Left renal cortex interstitium (tissue), 4 donors: ENCODE measurements around the gene LBH. TPM values are rescaled to one million over a fixed set of nuclear protein-coding genes. Genes with fewer than 3 reads are reported as not detected.

Source experiments
- DNase-seq, 4 donors: peaks; one replicate each; pipeline ENCODE4 v3.0.0-alpha.2; 2013; ENCODE audit warnings: low read depth in 4 of 4, low spot score in 2 of 4, missing footprints in 1 of 4
- polyA plus RNA-seq, 4 donors: library from polyadenylated mRNA; unstranded; fragments of 120-200 nt; gene quantifications; one replicate each; pipeline ENCODE4 v1.2.1, GENCODE V29; 2013; ENCODE audit not compliant: insufficient read length in 4 of 4

LBH gene
- polyA plus RNA-seq, 4 donors, result 99.8 to 120 (median 119) TPM

DNA sequence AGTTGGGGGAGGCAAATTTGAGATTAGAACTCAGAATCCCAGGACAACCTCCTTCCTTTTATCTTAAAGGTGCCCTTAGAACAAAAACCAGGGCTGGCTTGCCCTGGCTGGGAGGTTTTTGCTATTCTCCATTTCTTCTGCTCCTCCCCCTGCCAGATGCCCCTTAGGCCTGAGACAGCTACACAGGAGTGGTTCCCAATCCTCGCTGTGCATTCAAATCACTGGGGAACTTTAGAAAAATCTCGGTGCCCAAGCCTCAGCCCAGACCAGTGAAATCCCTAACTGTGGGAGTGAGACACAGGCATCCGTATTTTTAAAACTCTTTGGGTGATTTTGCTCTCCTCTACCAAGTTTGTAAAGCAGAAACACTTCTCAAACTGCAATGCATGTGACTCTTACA lies 38.8 kb downstream of the LBH start:
- DNase-seq, result no peak

DNA sequence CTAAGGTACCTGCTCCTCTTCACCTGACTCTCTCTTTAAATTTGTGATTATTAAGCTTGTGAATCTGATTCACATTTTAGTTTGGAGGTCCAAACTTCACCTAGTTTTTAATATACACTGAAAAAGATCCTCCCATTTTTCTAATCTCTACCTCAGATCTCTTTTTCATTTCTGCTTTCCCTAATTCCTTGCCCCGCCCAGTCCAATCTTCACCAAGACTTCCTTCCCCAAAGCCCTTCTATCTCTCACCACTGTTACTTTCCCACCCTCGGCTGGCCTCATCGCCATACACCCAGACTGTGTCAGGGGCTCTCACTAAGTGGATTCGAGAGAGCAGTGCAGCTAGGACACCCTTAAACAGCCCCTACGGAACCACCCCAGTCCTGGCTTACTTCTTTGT lies 40.0 kb downstream of the LBH start:
- no peak for DNase-seq

GRCh38 chr2:30272286-30272685 lies 41.0 kb downstream of the LBH start:
- no peak for DNase-seq

- no peak for DNase-seq
These were observed 41.6 kb downstream of the LBH start for GRCh38 chr2:30272761-30273573.

DNA sequence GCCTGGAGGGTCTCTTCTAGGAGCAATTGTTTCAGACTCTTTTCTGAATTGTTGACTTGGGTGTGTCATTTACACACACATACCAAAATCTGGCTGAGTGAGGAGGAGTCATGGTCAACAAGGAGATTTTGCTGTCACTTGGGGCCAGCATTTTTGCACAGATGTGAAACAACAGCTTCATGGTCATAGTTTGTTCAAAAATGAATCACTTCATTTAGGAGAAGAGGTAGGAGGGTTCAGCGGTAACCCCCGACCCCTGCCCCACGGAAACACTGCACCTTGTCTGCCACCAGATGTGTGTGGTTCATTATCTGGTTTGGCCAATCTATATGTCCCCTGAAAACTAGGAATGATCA lies 42.2 kb downstream of the LBH start:
- no peak for DNase-seq

- DNase-seq, result no peak
These were observed 43.9 kb downstream of the LBH start for GRCh38 chr2:30275256-30275655.

- DNase-seq, result no peak
These were observed 45.1 kb downstream of the LBH start for GRCh38 chr2:30276455-30276911.

DNA sequence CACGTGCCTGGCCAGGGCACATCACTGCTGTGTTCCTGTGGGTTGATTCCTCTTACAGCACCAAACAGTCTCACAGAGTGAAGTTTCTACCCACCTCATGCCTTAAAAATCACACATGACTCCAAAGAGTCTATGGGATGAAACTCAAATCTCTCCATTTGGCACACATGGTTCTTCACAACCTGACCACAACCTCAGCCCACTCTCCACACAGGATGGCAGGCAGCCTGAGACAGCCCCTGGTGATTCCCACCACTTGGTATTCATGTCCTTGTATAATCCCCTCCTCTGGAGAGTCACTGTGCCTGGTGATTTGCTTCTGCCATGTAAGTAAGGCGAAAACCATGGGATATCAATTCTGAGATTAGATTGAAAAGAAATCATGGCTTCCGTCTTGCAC lies 46.2 kb downstream of the LBH start:
- no peak for DNase-seq

DNA sequence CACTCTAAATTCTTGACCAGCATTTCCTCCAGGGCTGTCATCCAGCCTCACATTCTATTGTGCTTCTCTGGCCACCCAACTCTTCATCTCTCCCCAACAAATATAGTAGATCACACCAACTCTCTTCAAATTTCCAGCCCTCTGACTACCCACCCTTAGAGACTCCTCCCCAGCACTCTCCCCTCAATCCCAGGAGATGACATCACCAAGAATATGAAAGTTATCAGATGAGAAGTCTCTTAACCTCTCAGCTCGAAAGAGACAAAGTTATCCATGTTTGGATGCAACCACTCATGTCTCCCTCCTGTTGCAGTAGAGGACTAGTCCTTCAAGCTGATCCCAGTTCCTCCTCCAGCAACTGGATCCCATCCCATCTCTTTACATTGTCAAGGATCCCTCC lies 47.1 kb downstream of the LBH start:
- DNase-seq, result no peak

GRCh38 chr2:30280596-30281434 lies 49.5 kb downstream of the LBH start:
- DNase-seq, result no peak

DNA sequence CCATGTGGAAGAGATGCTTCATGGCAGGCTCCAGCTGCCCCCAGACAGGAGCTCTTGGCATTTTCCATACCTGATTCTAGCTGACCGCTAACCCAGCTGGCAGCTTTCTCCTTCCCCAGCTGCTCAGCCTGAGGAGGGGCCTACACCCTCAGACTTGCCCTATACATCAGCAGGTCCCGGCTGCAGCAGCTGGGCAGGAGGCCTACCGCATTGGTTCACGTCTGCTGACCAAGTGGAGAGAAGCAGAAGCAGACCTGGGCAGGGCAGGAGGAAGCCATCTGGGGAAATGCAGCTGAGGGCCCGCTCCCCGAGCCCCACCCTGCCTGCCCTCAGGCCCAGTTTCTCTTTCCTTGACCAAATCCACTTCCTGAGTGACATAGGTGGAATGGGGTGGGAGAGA lies 50.7 kb downstream of the LBH start:
- no peak for DNase-seq

- DNase-seq, result no peak
These were observed 51.4 kb downstream of the LBH start for GRCh38 chr2:30282721-30283120.

- no peak for DNase-seq
These were observed 52.7 kb downstream of the LBH start for GRCh38 chr2:30283931-30284565.

DNA sequence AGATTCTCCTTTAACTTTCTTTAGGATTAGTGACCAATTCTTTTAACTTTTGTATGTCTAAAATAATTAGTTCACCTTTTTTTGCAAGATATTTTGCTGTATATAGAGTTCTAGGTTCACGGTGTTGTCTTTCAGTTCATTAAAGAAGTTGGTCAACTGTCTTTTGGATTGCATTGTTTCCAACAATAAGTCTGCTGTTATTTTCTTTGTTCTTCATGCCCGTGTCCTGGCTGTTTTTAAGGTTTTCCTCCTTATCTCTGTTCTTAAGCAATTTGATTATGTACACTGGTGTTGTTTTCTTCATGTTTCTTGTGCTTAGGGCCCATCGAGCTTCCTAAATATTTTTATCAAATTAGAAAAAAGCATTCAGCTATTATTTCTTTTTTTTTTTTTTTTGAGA lies 54.4 kb downstream of the LBH start:
- no peak for DNase-seq

- DNase-seq, result no peak
These were observed 56.0 kb downstream of the LBH start for GRCh38 chr2:30287190-30287840.

DNA sequence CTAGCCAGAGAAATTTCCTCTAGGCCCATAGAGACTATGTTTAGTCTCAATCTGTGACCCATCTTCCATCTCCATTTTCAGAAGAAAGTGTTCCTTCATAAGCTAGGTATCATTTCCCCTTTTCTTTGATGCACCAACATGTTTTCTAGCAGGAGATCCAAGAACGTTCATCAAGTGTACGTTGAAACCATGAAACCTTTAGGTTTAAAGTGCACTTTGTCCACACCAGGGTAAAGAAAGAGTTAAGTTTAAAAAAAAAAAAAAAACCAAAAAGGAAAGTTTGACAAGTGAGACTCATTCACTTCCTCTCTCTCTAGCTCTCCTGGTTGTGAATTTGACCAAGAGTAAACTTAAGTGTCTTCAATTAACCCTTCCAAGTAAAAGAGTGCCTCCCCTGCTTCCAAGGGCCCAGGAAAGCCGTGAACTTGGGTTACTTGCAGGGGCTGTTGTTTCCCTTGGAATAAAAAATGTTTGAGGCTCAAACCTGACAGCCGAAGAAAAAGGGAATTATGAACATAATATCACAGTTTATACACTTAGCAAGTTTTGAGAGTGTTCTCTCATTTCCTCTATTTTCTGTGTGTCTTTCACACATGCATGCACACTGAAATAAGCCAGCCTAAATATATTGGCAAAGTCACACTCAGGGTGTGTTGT lies 56.7 kb downstream of the LBH start:
- no peak for DNase-seq

GRCh38 chr2:30288561-30288960 lies 57.2 kb downstream of the LBH start:
- DNase-seq, result no peak

GRCh38 chr2:30293303-30293921 lies 62.1 kb downstream of the LBH start:
- no peak for DNase-seq

DNA sequence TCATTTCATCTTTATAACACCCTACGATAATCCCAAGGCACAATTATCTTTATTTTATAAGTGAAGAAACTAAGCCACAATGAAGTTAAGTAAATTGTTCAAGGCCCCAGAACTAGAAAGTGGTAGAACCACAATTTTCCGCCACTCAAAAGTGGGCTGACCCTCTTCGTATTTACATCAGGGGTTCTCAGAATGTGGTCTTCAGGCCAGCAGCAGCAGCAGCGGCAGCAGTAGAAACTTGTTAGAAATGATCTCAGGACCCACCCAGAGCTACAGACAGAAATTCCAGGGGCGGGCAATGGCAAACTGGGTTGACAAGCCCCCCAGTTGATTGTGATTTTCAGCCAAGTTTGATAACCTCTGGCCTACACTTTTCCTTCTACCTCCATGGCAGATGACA lies 62.8 kb downstream of the LBH start:
- no peak for DNase-seq

- no peak for DNase-seq
These were observed 65.2 kb downstream of the LBH start for GRCh38 chr2:30296496-30296895.
